Peyer's patch (tissue), 4 donors: ENCODE results near the gene DENND4B.

Source experiments
- POLR2A ChIP-seq, 2 donors: fragments of 450-650 bp; IDR thresholded peaks; one replicate each; pipeline ENCODE4 v1.5.1; 2017; ENCODE audit warnings: antibody characterized with exemption in 2 of 2, mild to moderate bottlenecking in 2 of 2, moderate library complexity in 2 of 2
- TF ChIP-seq, protein P1 (sequence below), 6 experiments: fragments of 450-650 bp in 4 of 6; fragments of 200-600 bp in 2 of 6; sonication (generic) in 1 of 6; IDR thresholded peaks; one replicate each; pipeline ENCODE4 v1.5.1; 2017 to 2019; ENCODE audit warnings: antibody characterized with exemption in 6 of 6, mild to moderate bottlenecking in 3 of 6, moderate library complexity in 1 of 6

DNA sequence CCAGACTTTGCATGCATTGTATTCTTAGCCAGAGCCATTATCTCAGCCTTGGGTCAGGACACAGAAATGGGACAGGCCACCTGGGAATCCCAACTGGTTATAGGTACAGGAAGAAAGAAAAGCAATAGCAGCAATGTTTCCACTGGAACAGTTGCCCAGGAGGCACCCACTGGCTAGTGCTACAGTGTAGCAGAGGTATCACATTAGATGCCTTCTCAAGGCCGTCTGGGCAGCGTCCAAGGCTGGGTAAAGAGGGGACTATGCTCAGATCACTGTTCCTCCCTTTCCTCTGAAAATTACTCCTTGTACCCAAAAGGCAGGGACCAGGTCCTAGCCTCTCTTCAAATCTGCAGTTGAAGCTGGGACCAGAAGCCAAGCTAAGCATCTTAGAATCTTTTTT is 23.8 kb upstream of the DENND4B start:
- TF ChIP-seq, protein P1, sequence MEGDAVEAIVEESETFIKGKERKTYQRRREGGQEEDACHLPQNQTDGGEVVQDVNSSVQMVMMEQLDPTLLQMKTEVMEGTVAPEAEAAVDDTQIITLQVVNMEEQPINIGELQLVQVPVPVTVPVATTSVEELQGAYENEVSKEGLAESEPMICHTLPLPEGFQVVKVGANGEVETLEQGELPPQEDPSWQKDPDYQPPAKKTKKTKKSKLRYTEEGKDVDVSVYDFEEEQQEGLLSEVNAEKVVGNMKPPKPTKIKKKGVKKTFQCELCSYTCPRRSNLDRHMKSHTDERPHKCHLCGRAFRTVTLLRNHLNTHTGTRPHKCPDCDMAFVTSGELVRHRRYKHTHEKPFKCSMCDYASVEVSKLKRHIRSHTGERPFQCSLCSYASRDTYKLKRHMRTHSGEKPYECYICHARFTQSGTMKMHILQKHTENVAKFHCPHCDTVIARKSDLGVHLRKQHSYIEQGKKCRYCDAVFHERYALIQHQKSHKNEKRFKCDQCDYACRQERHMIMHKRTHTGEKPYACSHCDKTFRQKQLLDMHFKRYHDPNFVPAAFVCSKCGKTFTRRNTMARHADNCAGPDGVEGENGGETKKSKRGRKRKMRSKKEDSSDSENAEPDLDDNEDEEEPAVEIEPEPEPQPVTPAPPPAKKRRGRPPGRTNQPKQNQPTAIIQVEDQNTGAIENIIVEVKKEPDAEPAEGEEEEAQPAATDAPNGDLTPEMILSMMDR (IDR thresholded peaks at IDR 0.05), result no peak
- no peak for TF ChIP-seq POLR2A (IDR thresholded peaks at IDR 0.05)
